WERI-Rb-1 (cell line): Measurements from ENCODE around the gene ADRA2B.
"Not testable (repeated sequence)": the region's sequence is repeated elsewhere in the genome, so short reads cannot be mapped to it uniquely, and the experiment has no call there.

ENCODE experiments used
- DNase-seq: peaks from one replicate; pipeline ENCODE4 v3.0.0-alpha.2; 2020
- H3K27ac ChIP-seq: fragments of 250-450 bp; sonication (Bioruptor Pico); 2 replicates; pipeline ENCODE4 v1.5.1; 2020; ENCODE audit warnings: mild to moderate bottlenecking, moderate library complexity
- H3K27me3 ChIP-seq: fragments of 250-450 bp; sonication (Bioruptor Pico); 2 replicates; pipeline ENCODE4 v1.5.1; 2021; ENCODE audit warnings: mild to moderate bottlenecking, low read depth, moderate library complexity; ENCODE audit not compliant: insufficient read depth, severe bottlenecking
- H3K36me3 ChIP-seq: fragments of 250-450 bp; sonication (Bioruptor Pico); 2 replicates; pipeline ENCODE4 v1.5.1; 2020; ENCODE audit warnings: mild to moderate bottlenecking, moderate library complexity
- H3K4me3 ChIP-seq: 2 replicates; pipeline ENCODE4 v1.5.1; 2011; ENCODE audit warnings: low read depth, mild to moderate bottlenecking, control low read depth, low read length
- H3K9me3 ChIP-seq: fragments of 250-450 bp; sonication (Bioruptor Pico); 2 replicates; pipeline ENCODE4 v1.5.1; 2021; ENCODE audit warnings: mild to moderate bottlenecking, moderate library complexity; ENCODE audit not compliant: severe bottlenecking
- CTCF ChIP-seq: IDR thresholded peaks from 2 replicates; pipeline ENCODE4 v1.5.1; 2011; ENCODE audit warnings: low read depth, mild to moderate bottlenecking, control low read depth, inconsistent platforms, low read length

ADRA2B gene

GRCh38 chr2:96116424-96116878, at the start of gene ADRA2B:
Gene ADRA2B (minus strand): TSS chr2:96116571. CDS start chr2:96116149, 422 bp downstream.
- no peaks in the 10 kb centered on the region for H3K9me3 ChIP-seq
- H3K27ac ChIP-seq = no peak within 1 kb of the TSS
- H3K27me3 ChIP-seq = peaks cover 6% of the 10 kb centered on the region
- no peaks in the 10 kb centered on the region for H3K36me3 ChIP-seq
- peak within 1 kb of the TSS; percentile 24 for H3K4me3 ChIP-seq
- DNase-seq = peak; percentile 72
- TF ChIP-seq CTCF = no peak

GRCh38 chr2:96164459-96165184, 48.3 kb upstream of the ADRA2B start:
- Histone ChIP-seq H3K4me3 (no peak overlapping the region), H3K9me3 (peaks cover 1% of the 10 kb centered on the region), H3K36me3 (no peaks in the 10 kb centered on the region), H3K27ac (no peak overlapping the region), H3K27me3 (no peaks in the 10 kb centered on the region)
- TF ChIP-seq CTCF = no peak
- no peak for DNase-seq

GRCh38 chr2:96163768-96164429, 47.5 kb upstream of the ADRA2B start:
- no peak overlapping the region for H3K4me3 ChIP-seq
- DNase-seq = no peak
- no peaks in the 10 kb centered on the region for H3K9me3 ChIP-seq
- no peaks in the 10 kb centered on the region for H3K36me3 ChIP-seq
- no peak for TF ChIP-seq CTCF
- H3K27ac ChIP-seq = no peak overlapping the region
- H3K27me3 ChIP-seq = no peaks in the 10 kb centered on the region

DNA sequence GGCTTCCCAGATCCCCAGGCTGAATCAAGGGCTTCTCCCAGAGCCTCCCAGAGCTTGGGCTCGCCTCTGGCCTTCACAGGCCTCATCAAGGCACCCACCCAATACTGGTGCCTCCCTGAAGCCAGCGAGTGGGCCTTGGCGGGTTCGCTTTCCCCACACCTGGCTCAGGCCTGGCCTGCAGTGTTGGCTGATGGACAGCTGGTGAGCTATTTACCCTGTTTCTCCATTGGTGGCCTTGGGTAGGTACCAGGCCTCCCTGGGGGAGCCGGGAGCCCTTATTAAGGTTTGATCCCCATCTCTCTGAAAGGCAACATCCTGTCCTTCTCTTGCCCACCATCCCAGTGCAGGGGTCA, 47.0 kb upstream of the ADRA2B start:
- Histone ChIP-seq H3K4me3 (no peak overlapping the region), H3K36me3 (no peaks in the 10 kb centered on the region), H3K27ac (no peak overlapping the region), H3K27me3 (no peaks in the 10 kb centered on the region), H3K9me3 (no peaks in the 10 kb centered on the region)
- TF ChIP-seq CTCF = no peak
- DNase-seq = no peak

- Histone ChIP-seq H3K27me3 (no peaks in the 10 kb centered on the region), H3K27ac (no peak overlapping the region), H3K4me3 (no peak overlapping the region), H3K36me3 (no peaks in the 10 kb centered on the region), H3K9me3 (no peaks in the 10 kb centered on the region)
- no peak for DNase-seq
- TF ChIP-seq CTCF = no peak
These were observed 45.5 kb upstream of the ADRA2B start for GRCh38 chr2:96161898-96162297.

GRCh38 chr2:96160366-96160765, 44.0 kb upstream of the ADRA2B start:
- H3K36me3 ChIP-seq, H3K27me3 ChIP-seq, H3K27ac ChIP-seq, DNase-seq, H3K9me3 ChIP-seq, H3K4me3 ChIP-seq: not testable (repeated sequence)
